ENCODE measurements around the gene HTRA3. TPM values are rescaled to one million over a fixed set of nuclear protein-coding genes. Genes with fewer than 3 reads are reported as not detected.

HTRA3 gene
- polyA plus RNA-seq, 3 donors: 8.4 to 15.4 (median 9.6) TPM

- DNase-seq: no peak
Measured at GRCh38 chr4:8355864-8356565, 86.5 kb downstream of the HTRA3 start.

Other genes with a start within 250 kb of the HTRA3 start
- 1 to 10 TPM; 6.1 to 8.6 (median 7.3) TPM for gene ABLIM2, start 110.9 kb upstream of the HTRA3 start, polyA plus RNA-seq (ENCODE audit: insufficient read length in 3 of 3)
- gene SH3TC1, start 70.5 kb upstream of the HTRA3 start, polyA plus RNA-seq (ENCODE audit: insufficient read length in 3 of 3): 10 to 100 TPM; 23.0 to 32.5 (median 32.2) TPM
- gene ACOX3, start 171.0 kb downstream of the HTRA3 start, polyA plus RNA-seq (ENCODE audit: insufficient read length in 3 of 3): 10 to 100 TPM; 15.9 to 20.6 (median 17.8) TPM
- gene TRMT44, start 171.0 kb downstream of the HTRA3 start, polyA plus RNA-seq (ENCODE audit: insufficient read length in 3 of 3): 10 to 100 TPM; 16.9 to 27.2 (median 20.0) TPM

Data from renal pelvis (tissue), 4 donors.